HG03520 (cell line): ENCODE results near the gene TJP3.
"Not testable (repeated sequence)": the region's sequence is repeated elsewhere in the genome, so short reads cannot be mapped to it uniquely, and the experiment has no call there.

Experiments
- ATAC-seq: cut with Tn5 transposase; IDR thresholded peaks from one replicate; pipeline ENCODE4 v1.9.1; 2021; ENCODE audit warnings: mild to moderate bottlenecking, moderate library complexity; ENCODE audit not compliant: unreplicated experiment

TJP3 gene

DNA sequence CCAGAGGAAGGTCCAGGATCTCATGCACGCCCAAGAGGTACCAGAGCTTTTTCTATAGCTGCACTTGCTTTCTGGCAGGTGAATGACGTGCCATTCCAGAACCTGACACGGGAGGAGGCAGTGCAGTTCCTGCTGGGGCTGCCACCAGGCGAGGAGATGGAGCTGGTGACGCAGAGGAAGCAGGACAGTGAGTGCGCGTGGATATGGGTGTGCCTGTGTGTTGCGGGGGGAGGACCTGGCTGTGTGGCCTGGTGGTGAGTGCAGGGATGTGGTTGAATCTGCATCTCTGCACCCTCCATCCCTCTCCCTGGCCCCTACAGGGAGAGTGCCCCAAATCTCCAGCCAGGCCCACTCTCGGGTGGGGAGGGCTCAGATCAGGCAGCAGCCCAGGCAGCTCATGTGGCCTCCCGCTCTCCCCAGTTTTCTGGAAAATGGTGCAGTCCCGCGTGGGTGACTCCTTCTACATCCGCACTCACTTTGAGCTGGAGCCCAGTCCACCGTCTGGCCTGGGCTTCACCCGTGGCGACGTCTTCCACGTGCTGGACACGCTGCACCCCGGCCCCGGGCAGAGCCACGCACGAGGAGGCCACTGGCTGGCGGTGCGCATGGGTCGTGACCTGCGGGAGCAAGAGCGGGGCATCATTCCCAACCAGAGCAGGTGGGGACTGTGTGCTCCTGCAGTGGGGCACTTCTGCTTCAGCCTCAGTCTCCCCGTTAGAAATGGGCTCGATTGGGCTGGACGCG lies 30.5 kb downstream of the TJP3 start:
- ATAC-seq = no peak

- no peak for ATAC-seq
These were observed 32.2 kb downstream of the TJP3 start for GRCh38 chr19:3740431-3740830.

GRCh38 chr19:3743486-3743885 lies 35.3 kb downstream of the TJP3 start:
- no peak for ATAC-seq

DNA sequence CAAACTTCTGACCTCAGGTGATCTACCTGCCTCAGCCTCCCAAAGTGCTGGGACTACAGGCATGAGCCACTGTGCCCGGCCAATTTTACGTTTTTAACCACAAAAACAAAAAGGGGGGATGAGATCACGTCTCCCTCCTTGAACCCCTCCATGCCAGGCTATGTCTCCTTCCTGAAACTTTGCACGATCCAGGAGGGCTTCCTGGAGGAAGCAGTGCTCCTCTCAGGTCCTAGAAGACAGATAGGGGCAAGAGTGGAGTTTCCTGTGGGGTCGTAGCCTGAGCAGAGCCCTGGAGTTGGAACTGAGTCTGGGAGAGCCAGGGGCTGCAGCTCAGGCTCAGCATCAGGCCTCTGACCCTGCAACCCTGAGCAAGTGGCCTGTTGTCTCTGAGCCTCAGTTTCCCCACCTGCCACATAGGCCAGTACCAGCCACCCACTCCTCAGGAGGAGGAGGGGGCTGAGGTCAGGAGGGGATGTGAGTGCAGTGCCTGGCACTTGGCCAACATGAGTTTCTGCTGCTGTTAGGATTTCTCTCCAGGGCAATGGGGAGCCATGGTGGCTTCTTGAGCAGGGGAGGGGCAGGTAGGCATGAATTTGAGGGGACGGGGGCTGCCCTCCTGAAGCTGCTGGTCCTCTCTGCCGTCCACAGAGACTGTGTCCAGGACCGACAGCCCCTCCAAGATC lies 37.3 kb downstream of the TJP3 start:
- no peak for ATAC-seq

DNA sequence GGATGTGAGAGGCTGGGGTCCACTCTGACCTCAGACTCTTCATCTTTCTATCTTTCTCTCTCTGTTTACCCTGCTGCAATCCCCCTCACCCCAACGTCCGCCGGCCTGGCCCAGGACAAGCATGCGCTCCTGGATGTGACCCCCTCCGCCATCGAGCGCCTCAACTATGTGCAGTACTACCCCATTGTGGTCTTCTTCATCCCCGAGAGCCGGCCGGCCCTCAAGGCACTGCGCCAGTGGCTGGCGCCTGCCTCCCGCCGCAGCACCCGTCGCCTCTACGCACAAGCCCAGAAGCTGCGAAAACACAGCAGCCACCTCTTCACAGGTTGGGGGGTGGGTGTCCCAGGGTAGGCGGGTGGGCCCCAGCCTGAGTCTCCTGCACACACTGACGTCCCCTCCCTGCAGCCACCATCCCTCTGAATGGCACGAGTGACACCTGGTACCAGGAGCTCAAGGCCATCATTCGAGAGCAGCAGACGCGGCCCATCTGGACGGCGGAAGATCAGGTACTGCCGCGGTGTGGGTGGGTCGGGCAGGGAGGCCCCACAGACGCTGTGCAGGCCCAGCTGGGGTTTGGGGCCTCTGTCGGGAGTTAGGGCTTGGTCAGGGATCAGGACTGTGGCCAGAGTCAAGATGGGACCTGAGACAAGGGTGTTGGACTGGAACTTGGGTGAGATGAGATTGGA lies 38.3 kb downstream of the TJP3 start:
- ATAC-seq = no peak

DNA sequence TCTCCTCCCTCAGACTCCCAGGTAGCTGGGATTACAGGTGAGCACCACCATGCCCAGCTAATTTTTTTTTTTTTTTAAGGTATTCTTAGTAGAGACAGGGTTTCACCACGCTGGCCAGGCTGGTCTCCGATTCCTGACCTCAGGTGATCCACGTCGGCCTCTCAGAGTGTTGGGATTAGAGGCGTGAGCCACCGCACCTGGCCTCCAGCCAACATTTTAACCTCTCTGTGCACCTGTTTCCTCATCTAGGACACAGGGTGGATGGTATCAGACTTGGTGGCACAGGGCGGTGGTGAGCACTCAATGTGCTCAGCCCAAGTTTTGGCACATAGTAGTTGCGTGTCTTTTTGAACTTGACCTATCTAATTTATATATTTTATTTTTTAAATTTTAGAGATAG lies 40.8 kb downstream of the TJP3 start:
- no peak for ATAC-seq

DNA sequence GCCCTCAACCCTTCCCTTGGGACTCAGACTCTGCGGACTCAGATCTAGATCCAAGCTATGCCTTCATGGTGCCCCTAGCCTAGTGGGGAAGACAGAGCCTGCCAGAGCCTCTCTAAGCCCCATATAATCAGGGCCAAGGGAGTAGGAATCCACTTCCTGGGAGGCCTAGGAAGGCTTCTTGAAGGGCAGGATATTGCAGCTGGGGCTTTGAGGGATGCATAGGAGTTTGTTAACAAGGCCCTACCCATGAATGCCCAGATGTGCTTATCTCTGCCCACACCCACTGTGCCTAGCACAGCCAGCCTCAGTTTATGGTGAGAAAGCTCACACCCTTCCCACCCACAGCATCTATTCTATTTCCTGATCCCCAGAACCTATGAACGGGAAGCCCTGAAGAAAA lies 42.0 kb downstream of the TJP3 start:
- no peak for ATAC-seq

DNA sequence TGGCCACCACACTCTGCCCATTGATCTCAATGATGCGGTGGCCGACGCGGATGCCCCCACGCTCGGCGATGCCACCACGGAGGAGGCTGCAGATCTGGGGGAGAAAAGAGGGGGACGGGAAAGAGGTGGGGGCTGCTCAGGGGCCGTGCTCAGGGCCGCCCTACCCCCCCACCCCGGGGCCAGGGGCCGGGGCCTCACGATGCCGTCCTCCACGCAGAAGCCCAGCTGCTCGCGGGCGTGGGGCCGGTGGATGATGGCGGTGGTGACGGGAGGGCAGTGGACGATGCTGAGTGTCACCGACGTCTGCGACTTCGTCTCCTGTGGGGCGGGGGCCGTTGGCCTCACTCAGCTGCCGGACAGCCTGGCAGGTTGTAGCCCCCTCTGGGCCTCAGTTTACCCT lies 43.1 kb downstream of the TJP3 start:
- no peak for ATAC-seq

- no peak for ATAC-seq
These were observed 44.3 kb downstream of the TJP3 start for GRCh38 chr19:3752492-3752891.

GRCh38 chr19:3753631-3754410 lies 45.6 kb downstream of the TJP3 start:
- no peak for ATAC-seq

- ATAC-seq = not testable (repeated sequence)
These were observed 49.5 kb downstream of the TJP3 start for GRCh38 chr19:3757705-3758104.

DNA sequence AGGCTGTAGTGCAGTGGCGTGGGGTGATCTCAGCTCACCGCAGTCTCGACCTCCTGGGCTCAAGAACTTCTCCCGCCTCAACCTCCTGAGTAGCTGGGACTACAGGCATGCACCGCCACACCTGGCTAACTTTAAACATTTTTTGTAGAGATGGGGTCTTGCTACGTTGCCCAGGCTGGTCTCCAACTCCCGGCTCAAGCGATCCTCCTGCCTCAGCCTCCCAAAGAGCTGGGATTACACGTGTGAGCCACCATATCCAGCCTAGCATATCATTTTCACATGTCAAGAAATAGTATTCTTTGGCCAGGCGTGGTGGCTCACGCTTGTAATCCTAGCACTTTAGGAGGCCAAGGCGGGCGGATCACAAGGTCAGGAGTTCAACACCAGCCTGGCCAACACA lies 50.1 kb downstream of the TJP3 start:
- ATAC-seq = not testable (repeated sequence)

DNA sequence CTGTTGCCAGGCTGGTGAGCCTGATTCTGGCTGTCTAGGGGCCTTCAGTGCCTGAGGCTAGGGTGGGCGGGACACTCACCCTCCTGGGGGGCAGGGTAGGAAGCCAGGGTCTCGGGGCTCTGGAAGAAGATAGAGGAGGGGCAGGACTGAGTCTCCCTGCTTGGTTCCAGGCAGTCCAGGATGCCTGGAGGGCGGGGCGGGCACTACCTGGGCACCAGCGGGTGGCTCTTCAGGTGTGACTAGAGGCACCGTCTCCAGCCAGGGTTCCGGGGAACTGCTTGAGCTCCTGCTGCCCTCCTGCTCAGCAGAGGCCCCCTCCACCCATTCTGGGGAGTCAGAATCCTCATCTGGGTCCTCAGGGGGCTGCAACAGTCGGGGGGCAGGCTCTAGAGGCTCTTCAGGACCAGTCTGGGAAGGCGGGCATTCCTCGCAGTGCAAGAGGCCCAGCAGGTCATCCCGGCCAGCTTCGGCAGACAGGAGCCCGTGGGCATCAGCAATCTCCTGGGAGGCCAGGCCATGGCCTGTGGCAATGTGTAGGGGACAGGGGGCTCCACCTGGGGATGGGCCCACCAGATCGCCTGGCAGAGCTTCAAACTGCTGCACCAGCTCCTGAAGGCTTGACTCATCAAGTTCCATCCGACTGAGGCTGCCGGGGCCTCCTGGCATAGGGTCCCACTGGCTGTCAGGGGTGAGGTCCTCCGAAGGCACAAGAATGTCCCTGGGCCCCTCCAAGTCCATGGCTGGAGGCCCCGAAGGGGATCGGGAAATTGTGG lies 51.5 kb downstream of the TJP3 start:
- no peak for ATAC-seq

DNA sequence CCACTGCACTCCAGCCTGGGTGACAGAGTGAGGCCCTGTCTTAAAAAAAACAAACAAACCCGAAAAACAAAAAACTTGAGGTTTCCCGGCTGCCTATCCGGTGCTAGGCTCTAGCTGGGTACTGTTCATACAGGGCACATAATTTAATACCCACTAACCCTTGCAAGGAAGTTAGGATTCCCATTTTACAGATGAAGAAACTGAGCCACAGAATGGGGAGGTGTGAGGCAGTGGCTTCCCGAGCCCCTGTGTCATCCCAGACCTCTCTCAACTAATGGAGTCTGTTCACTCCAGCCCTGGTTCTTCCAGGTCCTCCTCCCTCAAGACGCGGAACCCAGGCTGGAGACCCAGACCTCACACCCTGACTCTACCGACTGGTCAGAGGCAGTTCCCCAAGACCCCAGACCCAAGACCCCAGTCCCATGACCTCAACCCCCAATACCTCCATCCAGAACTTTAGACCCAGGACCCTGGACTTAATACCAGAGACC lies 52.7 kb downstream of the TJP3 start:
- ATAC-seq = no peak

GRCh38 chr19:3761382-3762129 lies 53.4 kb downstream of the TJP3 start, which contains the start of gene APBA3:
TSS of gene APBA3 (minus strand) at chr19:3761692. CDS start at chr19:3760264, 1,428 bp downstream.
- ATAC-seq = peak; percentile 43

GRCh38 chr19:3762130-3762473 lies 53.9 kb downstream of the TJP3 start:
- no peak for ATAC-seq

- peak; percentile 59 for ATAC-seq
These were observed 54.6 kb downstream of the TJP3 start, which contains the start of gene MRPL54 for GRCh38 chr19:3762501-3763459. TSS of gene MRPL54 (plus strand) at chr19:3762682. CDS start at chr19:3762701, 19 bp downstream.

DNA sequence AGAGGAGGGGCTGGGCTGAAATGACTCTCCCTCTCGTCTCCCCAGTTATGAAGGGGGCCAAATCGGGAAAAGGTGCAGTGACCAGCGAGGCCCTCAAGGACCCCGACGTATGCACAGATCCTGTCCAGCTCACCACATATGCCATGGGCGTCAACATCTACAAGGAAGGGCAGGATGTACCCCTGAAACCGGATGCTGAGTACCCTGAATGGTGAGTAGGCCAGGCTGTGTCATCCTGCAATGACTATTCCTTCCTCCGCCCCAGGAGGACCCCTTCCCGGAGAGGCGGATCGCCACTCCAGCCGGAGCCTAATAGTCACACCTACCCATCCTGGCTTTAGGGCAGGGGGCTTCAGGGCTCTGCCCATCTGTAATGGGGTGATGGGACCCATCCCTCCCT lies 56.9 kb downstream of the TJP3 start:
- ATAC-seq = no peak
